Occipital lobe (tissue), 2 donors: ENCODE data around the gene FANCM. TPM values are rescaled to one million over a fixed set of nuclear protein-coding genes. Genes with fewer than 3 reads are reported as not detected.

Source experiments
- DNase-seq: peaks from one replicate; lab custom pipeline; 2025; lab: John Stamatoyannopoulos, UW
- total RNA-seq: library from RNA; depleted of rRNA; stranded (reverse); fragments of >200 nt; gene quantifications from one replicate; pipeline ENCODE4 v1.2.3, GENCODE V29; 2014

Gene FANCM, protein sequence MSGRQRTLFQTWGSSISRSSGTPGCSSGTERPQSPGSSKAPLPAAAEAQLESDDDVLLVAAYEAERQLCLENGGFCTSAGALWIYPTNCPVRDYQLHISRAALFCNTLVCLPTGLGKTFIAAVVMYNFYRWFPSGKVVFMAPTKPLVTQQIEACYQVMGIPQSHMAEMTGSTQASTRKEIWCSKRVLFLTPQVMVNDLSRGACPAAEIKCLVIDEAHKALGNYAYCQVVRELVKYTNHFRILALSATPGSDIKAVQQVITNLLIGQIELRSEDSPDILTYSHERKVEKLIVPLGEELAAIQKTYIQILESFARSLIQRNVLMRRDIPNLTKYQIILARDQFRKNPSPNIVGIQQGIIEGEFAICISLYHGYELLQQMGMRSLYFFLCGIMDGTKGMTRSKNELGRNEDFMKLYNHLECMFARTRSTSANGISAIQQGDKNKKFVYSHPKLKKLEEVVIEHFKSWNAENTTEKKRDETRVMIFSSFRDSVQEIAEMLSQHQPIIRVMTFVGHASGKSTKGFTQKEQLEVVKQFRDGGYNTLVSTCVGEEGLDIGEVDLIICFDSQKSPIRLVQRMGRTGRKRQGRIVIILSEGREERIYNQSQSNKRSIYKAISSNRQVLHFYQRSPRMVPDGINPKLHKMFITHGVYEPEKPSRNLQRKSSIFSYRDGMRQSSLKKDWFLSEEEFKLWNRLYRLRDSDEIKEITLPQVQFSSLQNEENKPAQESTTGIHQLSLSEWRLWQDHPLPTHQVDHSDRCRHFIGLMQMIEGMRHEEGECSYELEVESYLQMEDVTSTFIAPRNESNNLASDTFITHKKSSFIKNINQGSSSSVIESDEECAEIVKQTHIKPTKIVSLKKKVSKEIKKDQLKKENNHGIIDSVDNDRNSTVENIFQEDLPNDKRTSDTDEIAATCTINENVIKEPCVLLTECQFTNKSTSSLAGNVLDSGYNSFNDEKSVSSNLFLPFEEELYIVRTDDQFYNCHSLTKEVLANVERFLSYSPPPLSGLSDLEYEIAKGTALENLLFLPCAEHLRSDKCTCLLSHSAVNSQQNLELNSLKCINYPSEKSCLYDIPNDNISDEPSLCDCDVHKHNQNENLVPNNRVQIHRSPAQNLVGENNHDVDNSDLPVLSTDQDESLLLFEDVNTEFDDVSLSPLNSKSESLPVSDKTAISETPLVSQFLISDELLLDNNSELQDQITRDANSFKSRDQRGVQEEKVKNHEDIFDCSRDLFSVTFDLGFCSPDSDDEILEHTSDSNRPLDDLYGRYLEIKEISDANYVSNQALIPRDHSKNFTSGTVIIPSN (N-terminal part only)
- 12.5 TPM for total RNA-seq

DNA sequence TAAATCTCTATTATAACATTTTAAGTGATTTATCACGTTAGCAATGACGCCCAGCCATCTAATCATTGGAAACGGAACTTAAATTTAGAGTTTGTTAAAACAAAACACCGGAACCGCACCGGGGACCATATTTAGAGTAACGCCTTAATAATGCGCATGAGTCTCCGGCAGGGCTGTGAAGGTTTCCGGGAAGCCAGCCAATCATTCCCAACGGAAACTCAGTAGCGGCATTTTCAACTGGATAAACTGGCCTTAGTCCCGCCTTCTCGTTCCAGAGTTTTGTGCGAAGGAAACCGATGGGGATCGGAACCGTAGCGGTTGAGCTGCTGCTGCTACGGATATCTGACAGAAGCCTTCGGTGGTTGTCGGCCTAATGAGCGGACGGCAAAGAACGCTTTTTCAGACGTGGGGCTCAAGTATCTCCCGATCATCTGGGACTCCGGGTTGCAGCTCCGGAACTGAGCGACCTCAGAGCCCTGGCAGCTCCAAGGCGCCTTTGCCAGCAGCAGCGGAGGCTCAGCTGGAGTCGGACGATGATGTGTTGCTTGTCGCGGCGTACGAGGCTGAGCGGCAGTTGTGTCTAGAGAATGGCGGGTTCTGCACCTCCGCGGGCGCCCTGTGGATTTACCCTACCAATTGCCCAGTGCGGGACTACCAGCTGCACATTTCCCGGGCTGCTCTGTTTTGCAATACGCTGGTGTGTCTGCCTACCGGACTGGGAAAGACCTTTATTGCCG, at the start of gene FANCM:
Gene FANCM (plus strand): TSS at position 272 of the 737 bp plus-strand sequence. CDS start 102 bp downstream, at position 374.
- peak; percentile 84 for DNase-seq

DNA sequence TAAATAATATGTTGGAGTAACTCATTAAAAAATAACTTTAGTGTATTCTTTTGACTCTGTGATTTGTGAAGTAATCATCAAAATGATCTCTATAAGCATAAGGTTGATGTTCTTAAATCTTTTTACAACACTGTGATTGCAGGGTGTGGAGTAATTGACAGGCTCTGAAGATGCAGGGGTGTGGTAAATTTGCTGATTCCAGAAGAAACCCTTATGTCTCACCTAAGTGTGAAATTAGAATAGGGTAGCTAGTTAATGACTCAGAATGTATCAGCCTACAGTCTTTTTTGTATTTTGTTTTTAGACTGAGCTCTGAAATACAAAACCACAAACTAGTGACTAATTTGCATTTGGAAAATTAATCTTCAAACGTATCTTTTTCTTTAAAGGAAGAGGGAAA, 45.9 kb upstream of the FANCM start:
- DNase-seq = no peak

DNA sequence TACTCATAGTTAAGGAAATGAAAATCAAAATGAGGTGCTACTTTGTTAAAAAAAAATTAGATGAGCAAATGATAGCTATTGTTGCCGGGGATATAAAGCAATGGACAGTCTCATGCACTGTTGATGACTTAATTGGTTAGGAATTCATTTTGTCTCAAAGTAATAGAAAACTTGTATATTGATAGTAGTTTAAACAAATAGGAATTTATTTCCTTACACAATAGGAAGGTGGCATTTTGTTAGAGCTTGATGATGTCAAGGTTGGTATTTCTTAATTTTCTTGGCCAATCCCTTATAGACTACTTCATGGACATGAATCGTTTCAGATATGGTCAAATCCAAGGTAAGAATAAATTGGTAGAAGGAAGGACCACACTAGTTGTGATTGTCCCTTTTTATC, 44.0 kb upstream of the FANCM start:
- no peak for DNase-seq

DNA sequence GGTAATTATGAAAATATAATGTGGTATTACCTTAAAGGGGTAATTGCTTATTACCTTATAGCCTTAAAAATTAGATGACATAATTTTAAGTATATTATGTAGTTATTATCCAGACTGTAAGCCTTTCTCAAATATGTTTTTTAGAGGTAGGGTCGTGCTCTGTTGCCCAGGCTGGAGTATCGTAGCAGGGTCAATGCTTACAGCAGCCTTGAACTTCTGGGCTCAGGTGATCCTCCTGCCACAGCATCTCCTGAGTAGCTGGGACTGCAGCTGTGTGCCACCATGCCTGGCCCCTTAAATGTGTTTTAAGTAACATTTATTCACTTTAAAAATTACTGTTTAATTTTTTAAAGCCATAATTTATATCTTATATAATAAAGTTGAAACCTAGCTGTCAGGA, 41.5 kb upstream of the FANCM start:
- no peak for DNase-seq

DNA sequence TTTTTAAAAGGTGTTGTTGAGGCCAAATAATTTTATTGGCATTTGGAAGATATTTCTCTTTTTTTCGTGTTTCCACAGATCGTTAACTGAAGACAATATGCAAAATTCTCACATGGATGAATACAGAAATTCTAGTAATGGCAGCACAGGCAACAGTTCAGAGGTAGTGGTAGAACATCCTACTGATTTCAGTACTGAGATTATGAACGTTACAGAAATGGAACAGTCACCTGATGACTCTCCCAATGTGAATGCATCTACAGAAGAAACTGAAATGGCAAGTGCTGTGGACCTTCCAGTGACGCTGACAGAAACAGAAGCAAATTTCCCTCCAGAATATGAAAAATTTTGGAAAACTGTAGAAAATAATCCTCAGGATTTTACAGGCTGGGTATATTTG, 40.6 kb upstream of the FANCM start:
- DNase-seq = no peak

DNA sequence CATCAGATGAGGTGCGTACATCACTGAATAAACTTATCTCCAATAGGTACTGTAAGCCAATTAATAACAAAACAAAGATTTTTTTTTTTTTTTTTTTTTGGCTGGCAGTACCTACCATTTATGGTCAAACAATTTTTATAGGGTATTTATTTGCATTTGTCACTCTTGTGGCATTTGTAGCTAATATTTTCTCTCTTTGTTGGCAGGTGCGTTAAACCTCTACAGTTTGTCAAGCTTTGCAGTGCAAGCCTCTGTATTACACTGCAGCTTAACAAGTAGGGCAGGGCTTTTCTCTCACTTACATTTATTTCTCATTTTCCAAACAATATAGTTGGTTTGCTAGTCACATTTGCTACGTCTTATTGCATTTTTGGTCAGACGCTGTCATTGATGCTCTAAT, 39.5 kb upstream of the FANCM start:
- DNase-seq = no peak

DNA sequence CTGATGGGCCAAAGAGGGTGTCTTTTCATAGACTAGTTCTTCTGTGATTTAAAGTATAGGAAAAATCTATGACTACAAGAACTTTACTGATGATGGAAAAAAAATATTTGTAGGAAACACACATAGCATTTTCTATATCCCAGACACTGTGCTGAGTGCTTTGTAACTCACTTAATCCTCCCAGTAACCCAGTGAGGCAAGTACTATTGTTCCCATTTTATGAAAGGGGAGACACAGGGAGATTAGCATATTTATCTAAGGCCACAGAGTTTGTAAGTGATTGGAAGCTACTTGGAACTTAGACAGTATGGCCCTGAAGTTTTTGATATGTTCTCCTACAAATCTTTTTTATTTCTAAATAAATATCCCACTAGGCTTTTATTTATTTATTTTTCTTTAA, 31.9 kb upstream of the FANCM start:
- no peak for DNase-seq

DNA sequence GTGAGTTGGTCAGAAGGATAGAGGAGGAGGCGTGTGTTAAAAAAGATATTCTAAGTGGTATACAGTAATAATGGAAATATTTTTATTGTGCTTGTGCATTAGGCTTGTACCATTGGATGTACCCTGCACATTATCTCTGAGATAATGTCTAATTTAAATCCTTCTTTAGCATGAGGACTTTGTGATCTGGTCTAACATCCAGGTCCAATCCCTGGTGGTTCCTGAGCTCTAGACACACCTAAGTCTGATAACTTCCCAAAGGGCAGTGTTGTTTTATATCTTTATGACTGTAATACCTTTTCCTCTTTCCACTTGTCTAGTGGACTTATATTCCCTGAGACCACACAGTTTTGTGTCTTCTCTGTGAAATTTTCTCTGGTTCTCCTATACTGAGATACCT, 31.2 kb upstream of the FANCM start:
- no peak for DNase-seq

DNA sequence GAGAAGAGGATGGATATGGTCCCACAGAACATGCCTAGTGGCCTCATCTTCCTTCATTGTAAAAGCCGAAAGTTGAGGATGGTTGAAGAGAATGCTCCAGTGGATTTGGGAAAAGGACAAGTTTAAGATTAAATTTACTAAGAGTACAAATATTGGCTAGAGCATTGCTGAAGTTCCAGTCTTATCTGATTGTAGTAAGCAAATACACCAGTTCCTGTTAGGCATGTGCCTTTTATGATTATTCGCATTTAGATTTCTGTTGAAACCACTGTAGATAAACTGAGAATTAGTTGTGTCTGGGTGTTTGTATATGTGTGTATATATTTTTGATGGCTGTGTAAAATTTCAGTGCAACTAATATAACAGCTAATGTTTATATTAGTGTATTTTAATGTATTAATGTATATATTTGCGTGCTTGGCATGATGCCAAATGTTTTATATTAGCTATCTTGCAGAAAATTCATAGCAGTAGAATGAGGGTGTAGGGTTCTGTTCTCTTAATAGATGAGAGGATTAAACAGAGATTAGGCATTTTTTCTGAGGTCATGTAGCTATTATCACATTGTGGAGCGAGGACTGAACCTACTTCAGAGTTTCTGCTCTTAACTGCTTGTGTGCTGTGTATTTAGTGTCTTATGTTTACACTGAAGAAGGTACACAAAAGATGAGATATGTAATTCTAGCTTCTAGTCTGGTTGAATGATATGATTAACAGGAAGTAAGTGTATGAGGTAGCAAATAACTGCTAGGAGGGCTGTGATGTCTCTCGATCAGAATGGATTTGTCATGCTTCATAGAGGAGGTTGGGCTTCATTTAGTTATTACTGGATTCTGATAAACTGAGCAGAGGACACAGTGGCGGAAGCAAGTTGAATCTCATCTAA, 22.6 kb upstream of the FANCM start:
- no peak for DNase-seq

DNA sequence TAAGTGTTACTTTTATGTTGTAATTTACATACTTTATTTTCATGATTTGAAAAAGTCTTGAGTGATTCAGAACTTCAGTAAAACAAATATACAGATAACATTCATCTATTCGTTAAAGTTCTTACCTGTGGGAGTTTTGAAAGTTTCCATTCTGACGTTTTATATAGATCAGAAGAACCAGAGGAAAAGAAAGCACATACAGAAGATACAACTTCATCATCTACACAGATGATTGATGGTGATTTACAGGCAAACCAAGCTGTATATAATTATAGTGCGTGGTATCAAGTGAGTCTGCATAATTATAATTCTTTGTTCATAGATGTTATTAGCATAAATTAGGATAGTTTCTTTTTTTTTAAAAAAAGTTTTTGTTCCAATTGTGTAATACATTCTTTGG, 21.4 kb upstream of the FANCM start:
- DNase-seq = no peak

DNA sequence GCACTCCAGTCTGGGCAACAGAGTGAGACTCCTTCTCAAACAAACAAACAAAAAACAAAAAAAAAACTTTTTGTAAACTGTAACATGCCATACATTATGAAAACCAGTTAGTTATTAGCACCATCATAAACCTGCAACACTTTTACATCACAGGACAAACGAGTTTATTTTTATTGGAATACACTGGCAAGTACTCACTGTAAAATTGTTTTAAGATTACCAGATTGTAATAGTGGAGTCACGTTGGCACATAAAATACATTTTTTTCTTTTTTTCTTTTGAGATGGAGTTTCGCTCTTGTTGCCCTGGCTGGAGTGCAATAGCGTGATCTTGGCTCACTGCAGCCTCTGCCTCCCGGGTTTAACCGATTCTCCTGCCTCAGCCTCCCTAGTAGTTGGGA, 17.1 kb upstream of the FANCM start:
- no peak for DNase-seq

DNA sequence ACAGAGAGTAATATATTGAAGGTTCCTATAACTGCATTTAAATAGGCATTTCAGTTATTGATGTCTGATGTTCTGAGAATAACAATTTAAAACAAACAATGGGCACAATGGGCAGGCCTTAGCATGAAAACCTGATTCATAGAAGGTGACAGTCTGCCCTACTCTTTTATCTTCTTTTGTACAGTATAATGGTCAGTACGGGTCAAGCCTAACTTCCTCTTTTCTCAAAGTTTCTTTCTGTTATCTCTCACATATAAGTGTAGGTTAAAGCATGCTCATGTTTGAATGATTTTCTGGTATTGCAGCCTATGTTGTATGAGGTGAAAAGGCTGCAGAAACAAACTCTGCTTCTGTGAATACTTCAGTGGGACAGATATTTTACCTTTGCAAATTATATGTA, 15.6 kb upstream of the FANCM start:
- DNase-seq = no peak

DNA sequence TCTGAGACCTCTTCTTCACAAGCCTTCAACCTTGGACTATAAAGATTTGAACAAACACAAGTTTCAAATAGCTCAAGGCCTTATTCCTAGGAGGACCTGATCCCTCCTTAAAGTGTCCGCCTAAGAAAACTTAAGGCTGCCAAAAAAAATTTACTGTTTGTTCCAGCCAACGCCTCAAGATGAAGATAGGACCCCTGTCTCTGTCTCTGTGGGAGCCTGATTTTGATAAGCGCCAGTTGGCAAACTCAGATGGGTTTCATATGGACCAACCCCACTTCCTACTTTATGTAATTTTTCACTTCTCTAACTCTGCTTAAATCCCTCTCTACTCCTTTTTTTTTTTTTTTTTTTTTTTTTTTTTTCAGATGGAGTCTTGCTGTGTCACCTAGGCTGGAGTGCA, 12.5 kb upstream of the FANCM start:
- DNase-seq = no peak

DNA sequence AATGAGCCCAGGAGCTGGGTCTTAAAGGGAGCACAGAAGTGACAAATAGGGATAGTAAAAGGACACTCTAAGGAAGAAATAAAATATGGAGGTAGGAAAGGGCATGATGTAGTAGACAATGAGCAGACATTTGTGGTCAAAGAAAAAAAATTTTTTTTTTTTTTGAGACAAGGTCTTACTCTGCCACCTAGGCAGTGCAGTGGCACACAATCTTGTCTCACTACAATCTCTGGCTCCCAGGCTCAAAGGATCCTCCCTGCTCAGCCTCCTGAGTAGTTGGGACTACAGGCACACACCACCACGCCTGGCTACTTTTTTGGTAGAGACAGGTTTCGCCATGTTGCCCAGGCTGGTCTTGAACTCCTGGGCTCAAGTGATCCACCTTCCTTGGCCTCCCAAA, 10.0 kb upstream of the FANCM start:
- no peak for DNase-seq

DNA sequence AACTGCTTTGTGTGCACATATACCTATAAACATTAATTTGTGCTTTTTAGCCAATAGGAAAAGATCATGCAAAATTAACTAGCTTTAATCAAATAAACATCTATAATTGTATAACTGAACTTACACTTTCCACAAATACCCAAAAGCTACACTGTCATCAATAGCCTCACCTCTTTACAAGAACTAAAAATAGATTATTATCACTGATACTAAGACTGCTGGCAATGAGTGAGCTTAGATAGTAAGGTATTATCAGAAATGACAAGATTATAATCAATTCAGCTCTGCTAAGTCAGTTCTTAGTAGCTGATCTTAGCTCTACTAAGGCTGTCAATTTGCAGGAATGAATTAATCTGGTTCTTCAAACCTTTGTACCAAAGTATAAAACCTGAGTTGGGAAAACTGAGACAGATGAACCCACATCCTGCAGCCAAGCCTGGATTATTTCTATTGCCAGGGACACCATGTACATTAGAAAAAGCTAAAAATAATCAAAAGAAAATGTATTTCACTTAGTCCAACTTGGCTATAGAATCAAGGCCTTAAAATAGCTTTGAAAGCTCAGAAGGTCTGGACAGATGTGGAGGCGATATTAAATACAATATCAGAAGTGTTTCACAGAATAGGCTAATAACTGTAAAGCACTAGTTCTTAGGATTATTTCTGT, 6.6 kb upstream of the FANCM start:
- DNase-seq = no peak

DNA sequence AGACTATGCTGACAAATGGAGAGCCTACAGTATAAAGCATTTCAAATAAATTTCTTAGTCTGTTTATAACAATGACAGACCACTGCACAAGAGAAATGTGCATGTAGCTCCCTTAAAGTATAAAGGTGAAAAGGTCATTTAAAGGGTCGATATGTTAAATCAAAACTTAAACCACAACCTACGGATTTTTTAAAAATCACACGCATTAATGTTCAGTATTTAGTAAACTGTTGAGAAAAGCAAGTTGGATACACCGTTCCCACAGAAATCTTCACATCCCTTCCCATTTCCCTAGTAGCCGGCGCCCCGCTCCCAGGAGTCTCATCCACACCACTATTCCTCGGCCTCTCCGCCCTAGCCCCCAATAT, 2.1 kb upstream of the FANCM start:
- DNase-seq = no peak

DNA sequence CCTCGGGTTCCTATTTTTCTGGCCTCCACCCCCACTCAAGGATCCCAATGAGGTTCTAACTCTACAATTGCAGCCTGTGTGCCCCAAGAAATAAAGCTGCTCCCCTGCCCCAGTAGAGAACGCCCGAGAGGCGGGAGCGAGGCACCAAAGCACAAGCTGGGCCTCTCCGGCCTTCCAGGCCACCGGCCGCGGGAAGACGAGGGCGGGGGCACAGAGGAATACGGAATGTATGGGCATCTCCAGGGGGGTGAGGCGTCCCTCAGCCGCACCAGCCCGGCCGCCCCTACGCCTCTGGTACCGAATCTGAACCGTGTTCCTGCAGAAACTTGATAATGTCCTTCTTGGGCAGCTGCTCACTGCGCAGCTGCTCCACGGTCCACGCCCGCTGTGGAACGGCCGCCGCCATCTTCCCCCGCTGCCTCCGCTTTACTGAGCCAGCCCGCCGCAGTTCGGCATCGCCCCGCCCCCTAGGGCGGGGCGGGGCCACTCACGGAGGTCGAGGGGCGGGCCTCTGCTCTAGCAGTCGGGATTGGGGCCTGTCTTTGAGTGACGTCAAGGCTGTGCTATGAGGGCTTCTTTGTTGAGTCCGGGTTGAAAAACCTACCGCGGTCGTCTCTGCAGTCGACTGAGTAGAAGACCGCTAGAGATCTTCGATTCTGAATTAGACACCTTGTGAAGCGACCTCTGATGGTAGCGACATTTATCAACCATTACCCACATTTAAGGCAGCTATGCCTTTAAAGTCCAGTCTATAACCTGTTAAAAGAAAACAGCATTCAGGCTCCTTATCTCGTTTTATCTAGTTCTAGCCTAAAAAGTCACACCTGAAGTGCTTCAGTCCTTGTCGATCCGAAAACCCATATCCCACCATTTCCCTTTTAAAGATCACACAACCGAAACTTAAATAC, 1.4 kb upstream of the FANCM start, which contains the start of gene FKBP3:
Gene FKBP3 (minus strand): TSS at position 431 of the 908 bp plus-strand sequence. CDS start 25 bp downstream, at position 406.
- DNase-seq = peak; percentile 98

DNA sequence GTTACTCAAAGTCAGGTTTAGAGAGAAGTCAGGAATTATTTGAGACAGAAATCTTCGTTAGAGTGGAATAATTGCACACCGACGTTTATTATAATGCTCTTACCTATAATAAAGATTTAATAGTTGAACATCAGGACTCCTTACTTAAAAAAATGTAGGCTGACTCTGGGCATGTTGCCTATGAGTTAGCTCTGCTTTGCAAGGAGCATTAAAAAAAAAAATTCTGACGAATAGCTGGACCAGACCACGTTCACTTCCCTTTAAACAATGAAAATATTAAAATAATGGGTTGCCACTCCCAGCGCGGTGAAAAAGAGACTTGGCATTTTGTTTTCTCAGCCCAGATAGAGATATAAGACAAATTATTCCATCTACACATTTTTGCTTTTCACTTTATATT, 574 bp upstream of the FANCM start:
- DNase-seq = no peak
